DND-41 (cell line): ENCODE results near the gene RNPEPL1.

ENCODE experiments used
- EZH2 ChIP-seq: IDR thresholded peaks from 3 replicates; pipeline ENCODE4 v1.6.1; 2012; ENCODE audit warnings: borderline replicate concordance, low read depth, mild to moderate bottlenecking, moderate library complexity, low read length, inconsistent platforms; ENCODE audit not compliant: severe bottlenecking
- TF ChIP-seq, protein P1 (sequence below): IDR thresholded peaks from 2 replicates; pipeline ENCODE4 v1.5.1; 2012; ENCODE audit warnings: borderline replicate concordance, low read length, moderate library complexity, mild to moderate bottlenecking; ENCODE audit not compliant: poor library complexity, severe bottlenecking; ENCODE audit errors: extremely low read depth

DNA sequence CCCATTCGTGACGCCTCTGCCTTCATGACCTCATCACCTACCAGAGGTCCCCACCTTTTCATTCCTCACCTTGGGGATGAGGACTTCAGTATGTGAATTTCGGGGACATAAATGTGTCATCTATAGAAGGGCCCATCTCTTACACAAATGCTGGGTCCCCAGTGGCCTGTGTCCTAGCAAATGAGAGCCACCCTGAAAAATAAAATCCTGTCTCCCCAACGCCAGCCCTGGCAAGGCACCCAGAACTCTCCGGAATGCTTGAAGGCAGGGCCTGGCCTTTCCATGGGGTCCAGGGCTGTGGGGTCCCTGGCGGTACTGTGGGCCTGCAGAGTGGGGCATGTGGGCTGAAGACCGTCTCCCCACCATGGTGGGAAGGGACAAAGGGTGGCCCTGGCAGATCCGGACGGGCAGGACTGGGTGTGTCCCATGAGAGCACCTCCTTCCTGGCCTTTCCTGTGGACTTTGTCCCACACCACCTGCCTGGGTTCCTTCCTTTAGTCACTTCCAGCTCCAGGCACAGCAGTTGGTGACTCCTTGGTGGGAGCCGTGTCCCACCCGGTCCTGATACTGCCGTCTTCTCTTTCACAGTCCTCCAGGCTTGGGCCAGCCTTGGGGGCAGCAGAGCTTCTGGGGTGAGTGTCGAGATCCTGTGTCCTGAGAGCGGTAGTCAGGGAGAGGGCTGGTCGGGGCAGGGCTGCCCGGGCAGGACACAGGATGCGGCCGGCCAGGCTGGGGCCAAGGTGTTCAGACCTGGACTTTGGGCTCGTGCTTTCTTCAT is 36.8 kb downstream of the RNPEPL1 start:
- TF ChIP-seq, protein P1, sequence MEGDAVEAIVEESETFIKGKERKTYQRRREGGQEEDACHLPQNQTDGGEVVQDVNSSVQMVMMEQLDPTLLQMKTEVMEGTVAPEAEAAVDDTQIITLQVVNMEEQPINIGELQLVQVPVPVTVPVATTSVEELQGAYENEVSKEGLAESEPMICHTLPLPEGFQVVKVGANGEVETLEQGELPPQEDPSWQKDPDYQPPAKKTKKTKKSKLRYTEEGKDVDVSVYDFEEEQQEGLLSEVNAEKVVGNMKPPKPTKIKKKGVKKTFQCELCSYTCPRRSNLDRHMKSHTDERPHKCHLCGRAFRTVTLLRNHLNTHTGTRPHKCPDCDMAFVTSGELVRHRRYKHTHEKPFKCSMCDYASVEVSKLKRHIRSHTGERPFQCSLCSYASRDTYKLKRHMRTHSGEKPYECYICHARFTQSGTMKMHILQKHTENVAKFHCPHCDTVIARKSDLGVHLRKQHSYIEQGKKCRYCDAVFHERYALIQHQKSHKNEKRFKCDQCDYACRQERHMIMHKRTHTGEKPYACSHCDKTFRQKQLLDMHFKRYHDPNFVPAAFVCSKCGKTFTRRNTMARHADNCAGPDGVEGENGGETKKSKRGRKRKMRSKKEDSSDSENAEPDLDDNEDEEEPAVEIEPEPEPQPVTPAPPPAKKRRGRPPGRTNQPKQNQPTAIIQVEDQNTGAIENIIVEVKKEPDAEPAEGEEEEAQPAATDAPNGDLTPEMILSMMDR = no peak
- no peak for TF ChIP-seq EZH2
